ENCODE results near the gene SH3BGRL2. TPM values are rescaled to one million over a fixed set of nuclear protein-coding genes. Genes with fewer than 3 reads are reported as not detected.
"Not testable (repeated sequence)": the region's sequence is repeated elsewhere in the genome, so short reads cannot be mapped to it uniquely, and the experiment has no call there.

Gene SH3BGRL2
- total and polyA plus RNA-seq, 11 donors, result 2.5 to 14.1 (median 5.6) TPM

DNA sequence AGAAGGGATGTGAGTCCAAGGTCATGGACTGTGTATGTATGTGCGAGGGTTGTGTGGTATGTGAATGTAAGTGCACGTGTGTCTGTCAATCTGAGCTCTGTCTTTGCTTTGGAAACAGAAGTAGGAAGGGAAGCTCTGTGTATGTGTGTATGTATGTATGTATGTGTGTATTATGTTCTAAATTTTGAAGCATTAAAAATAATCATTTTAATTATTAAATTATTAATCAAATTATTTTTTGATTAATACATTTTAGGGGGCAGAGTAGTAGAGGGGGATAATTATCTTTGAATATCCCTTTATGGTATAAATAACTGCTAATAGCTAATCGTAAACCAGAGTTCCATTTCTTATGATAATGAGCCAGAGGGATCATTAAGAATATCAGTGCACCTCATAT is 42.8 kb downstream of the SH3BGRL2 start:
- WGBS, 4 donors, result 81 to 95% (median 85%) methylated on average over 3 of the region's 3 CpGs
- no peak for ATAC-seq
- no peak overlapping the region for H3K4me3 ChIP-seq
- H3K36me3 ChIP-seq, result peaks cover 0 to 16% (median 0%) of the 10 kb centered on the region in 9 donors
- no peak for DNase-seq
- TF ChIP-seq, protein P1, sequence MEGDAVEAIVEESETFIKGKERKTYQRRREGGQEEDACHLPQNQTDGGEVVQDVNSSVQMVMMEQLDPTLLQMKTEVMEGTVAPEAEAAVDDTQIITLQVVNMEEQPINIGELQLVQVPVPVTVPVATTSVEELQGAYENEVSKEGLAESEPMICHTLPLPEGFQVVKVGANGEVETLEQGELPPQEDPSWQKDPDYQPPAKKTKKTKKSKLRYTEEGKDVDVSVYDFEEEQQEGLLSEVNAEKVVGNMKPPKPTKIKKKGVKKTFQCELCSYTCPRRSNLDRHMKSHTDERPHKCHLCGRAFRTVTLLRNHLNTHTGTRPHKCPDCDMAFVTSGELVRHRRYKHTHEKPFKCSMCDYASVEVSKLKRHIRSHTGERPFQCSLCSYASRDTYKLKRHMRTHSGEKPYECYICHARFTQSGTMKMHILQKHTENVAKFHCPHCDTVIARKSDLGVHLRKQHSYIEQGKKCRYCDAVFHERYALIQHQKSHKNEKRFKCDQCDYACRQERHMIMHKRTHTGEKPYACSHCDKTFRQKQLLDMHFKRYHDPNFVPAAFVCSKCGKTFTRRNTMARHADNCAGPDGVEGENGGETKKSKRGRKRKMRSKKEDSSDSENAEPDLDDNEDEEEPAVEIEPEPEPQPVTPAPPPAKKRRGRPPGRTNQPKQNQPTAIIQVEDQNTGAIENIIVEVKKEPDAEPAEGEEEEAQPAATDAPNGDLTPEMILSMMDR (IDR thresholded peaks at IDR 0.05), result no peak
- no peak for TF ChIP-seq POLR2A (IDR thresholded peaks at IDR 0.05)
- H3K4me1 ChIP-seq, result peaks cover 0 to 21% (median 8%) of the 10 kb centered on the region in 12 donors
- H3K9me3 ChIP-seq, result peaks cover 0 to 9% (median 0%) of the 10 kb centered on the region in 12 donors
- intact Hi-C loops (cut with DNase I), result loop anchor here in 6 of 10 donors (2.0 to 10.0 kb wide), 4 partner anchors 42 to 103 kb away; partner anchors contain the start of gene SH3BGRL2 (in 2 of the 6)
- no peak overlapping the region for H3K27ac ChIP-seq
- H3K27me3 ChIP-seq, result no peaks in the 10 kb centered on the region

- TF ChIP-seq, protein P1 (IDR thresholded peaks at IDR 0.05), result no peak
- TF ChIP-seq POLR2A (IDR thresholded peaks at IDR 0.05), result no peak
- no peak for ATAC-seq
- WGBS, 4 donors, result 78 to 80% (median 79%) methylated on average over 8 of the region's 8 CpGs
Measured at GRCh38 chr6:79676785-79677736, 45.9 kb downstream of the SH3BGRL2 start.

GRCh38 chr6:79682682-79683081 is 51.6 kb downstream of the SH3BGRL2 start:
- DNase-seq; H3K4me3 ChIP-seq; intact Hi-C loops (cut with DNase I); H3K36me3 ChIP-seq; ATAC-seq; H3K9me3 ChIP-seq; H3K27ac ChIP-seq; H3K27me3 ChIP-seq: not testable (repeated sequence)
- 95 to 98% (median 97%) methylated on average over 4 of the region's 4 CpGs for WGBS, 4 donors
- H3K4me1 ChIP-seq, result peaks cover 0 to 17% (median 5%) of the 10 kb centered on the region in 12 donors

More at GRCh38 chr6:79676785-79677736, 45.9 kb downstream of the SH3BGRL2 start:
- peaks cover 0 to 9% (median 5%) of the 10 kb centered on the region in 12 donors for H3K4me1 ChIP-seq
- DNase-seq, result no peak
- no peaks in the 10 kb centered on the region for H3K27me3 ChIP-seq
- peaks cover 0 to 9% (median 0%) of the 10 kb centered on the region in 12 donors for H3K9me3 ChIP-seq
- H3K36me3 ChIP-seq, result peaks cover 0 to 16% (median 0%) of the 10 kb centered on the region in 9 donors
- H3K4me3 ChIP-seq, result no peak overlapping the region
- no peak overlapping the region for H3K27ac ChIP-seq
- intact Hi-C loops (cut with DNase I), result loop anchor here in 3 of 10 donors (5.0 to 10.0 kb wide), 2 partner anchors 102 to 115 kb away; no protein-coding TSS in a partner anchor

DNA sequence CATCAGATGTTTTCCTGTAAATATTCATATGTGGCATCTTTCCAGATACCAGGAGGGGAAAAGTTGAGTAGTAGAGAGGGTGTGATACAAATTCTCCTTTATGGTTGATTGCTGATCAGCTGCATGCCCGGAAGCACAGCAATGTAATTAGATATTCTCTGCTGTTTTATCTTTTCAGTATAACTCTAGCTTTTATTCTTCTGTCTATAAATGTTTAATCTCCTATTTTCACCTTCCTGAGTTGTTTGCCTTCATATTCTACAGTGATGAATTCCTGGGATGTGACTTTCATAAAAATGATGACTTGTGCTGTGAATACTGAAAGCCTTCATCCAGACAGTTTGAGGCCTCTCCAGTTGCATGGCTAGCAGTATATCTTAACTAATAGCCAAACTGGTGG is 53.7 kb downstream of the SH3BGRL2 start:
- H3K27ac ChIP-seq, result no peak overlapping the region
- 65 to 77% (median 75%) methylated on average over 1 of the region's 1 CpG for WGBS, 4 donors

More for the DNA sequence above, 53.7 kb downstream of the SH3BGRL2 start:
- H3K4me1 ChIP-seq, result peaks cover 0 to 26% (median 7%) of the 10 kb centered on the region in 12 donors
- no peaks in the 10 kb centered on the region for H3K36me3 ChIP-seq
- intact Hi-C loops (cut with DNase I), result no loop called here
- H3K27me3 ChIP-seq, result no peaks in the 10 kb centered on the region
- TF ChIP-seq POLR2A (IDR thresholded peaks at IDR 0.05), result no peak
- TF ChIP-seq, protein P1 (IDR thresholded peaks at IDR 0.05), result no peak
- H3K4me3 ChIP-seq, result no peak overlapping the region
- DNase-seq (no peak), ATAC-seq (no peak)
- H3K9me3 ChIP-seq, result no peaks in the 10 kb centered on the region

Data from heart left ventricle (tissue), 16 donors.